ENCODE results near the gene DAPP1.

DNA sequence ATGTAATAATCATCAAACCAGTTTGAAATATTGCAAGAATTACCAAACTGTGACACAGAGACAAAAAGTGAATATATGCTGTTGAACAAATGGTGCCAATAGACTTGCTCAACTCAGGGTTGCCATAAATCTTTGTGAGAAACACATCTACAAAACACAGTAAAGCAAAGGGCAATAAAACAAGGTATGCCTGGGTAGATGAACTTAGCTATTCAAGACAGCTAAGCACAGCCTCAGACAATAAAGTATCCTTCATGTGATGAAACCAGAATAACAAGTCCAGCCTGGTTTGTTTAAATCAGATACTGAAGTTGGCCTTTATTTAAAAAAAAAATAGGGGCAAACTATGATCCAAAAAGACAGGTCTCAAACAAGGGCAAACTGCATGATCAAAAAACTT lies 58.4 kb downstream of the DAPP1 start:
- TF ChIP-seq, protein P1, sequence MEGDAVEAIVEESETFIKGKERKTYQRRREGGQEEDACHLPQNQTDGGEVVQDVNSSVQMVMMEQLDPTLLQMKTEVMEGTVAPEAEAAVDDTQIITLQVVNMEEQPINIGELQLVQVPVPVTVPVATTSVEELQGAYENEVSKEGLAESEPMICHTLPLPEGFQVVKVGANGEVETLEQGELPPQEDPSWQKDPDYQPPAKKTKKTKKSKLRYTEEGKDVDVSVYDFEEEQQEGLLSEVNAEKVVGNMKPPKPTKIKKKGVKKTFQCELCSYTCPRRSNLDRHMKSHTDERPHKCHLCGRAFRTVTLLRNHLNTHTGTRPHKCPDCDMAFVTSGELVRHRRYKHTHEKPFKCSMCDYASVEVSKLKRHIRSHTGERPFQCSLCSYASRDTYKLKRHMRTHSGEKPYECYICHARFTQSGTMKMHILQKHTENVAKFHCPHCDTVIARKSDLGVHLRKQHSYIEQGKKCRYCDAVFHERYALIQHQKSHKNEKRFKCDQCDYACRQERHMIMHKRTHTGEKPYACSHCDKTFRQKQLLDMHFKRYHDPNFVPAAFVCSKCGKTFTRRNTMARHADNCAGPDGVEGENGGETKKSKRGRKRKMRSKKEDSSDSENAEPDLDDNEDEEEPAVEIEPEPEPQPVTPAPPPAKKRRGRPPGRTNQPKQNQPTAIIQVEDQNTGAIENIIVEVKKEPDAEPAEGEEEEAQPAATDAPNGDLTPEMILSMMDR (IDR thresholded peaks at IDR 0.05): no peak
- no peak for TF ChIP-seq POLR2A (IDR thresholded peaks at IDR 0.05)
- TF ChIP-seq POLR2AphosphoS5 (IDR thresholded peaks at IDR 0.05): no peak
- TF ChIP-seq EP300 (IDR thresholded peaks at IDR 0.05): no peak
